Left ventricle myocardium inferior (tissue), 1 donor: Measurements from ENCODE around the gene FNDC11. TPM values are rescaled to one million over a fixed set of nuclear protein-coding genes. Genes with fewer than 3 reads are reported as not detected.

Experiments
- DNase-seq: peaks from one replicate; pipeline ENCODE4 v3.0.0-alpha.2; 2020
- H3K27ac ChIP-seq: fragments of 200-600 bp; replicated peaks from 2 replicates; pipeline ENCODE4 v1.8.0; 2021
- H3K27me3 ChIP-seq: fragments of 200-600 bp; 2 replicates; pipeline ENCODE4 v1.8.0; 2021; ENCODE audit warnings: low read depth
- H3K36me3 ChIP-seq: fragments of 200-600 bp; 2 replicates; pipeline ENCODE4 v1.8.0; 2021
- H3K4me1 ChIP-seq: fragments of 200-600 bp; 2 replicates; pipeline ENCODE4 v1.8.0; 2021
- H3K4me3 ChIP-seq: fragments of 200-600 bp; 2 replicates; pipeline ENCODE4 v1.8.0; 2021; ENCODE audit warnings: mild to moderate bottlenecking, moderate library complexity
- H3K9me3 ChIP-seq: fragments of 200-600 bp; replicated peaks from 2 replicates; pipeline ENCODE4 v1.8.0; 2021
- CTCF ChIP-seq: fragments of 200-600 bp; IDR thresholded peaks from 2 replicates; pipeline ENCODE4 v1.8.0; 2021; ENCODE audit warnings: antibody characterized with exemption, mild to moderate bottlenecking, borderline replicate concordance
- intact Hi-C: fragments of 100-400 bp; cut with micrococcal nuclease; formaldehyde crosslinking; loops from one replicate; pipeline ENCODE4 v1.11.0; 2022
- total RNA-seq: library from RNA; stranded (reverse); fragmentation: NEBNext Ultra II Directional; extraction: Animal tissue kit (Norgen Biotek cat#: 25700); gene quantifications from one replicate; pipeline ENCODE4 v1.2.1, GENCODE V29; 2021
- donor health status: DM: no; HTN: yes; CAD: no; lungs with severe emphysema.

Gene FNDC11
- total RNA-seq, 1 donor from 2014 or later: 0.14 TPM

GRCh38 chr20:63521602-63522001 is 32.4 kb upstream of the FNDC11 start:
- no peak for TF ChIP-seq CTCF
- peak overlapping the region; percentile 91 for H3K4me3 ChIP-seq
- peak overlapping the region; percentile 97 for H3K27ac ChIP-seq
- intact Hi-C loops: no loop called here
- H3K27me3 ChIP-seq: no peaks in the 10 kb centered on the region
- no peak for DNase-seq
- peaks cover 46% of the 10 kb centered on the region for H3K4me1 ChIP-seq
- H3K36me3 ChIP-seq: peaks cover 15% of the 10 kb centered on the region
- no peaks in the 10 kb centered on the region for H3K9me3 ChIP-seq

DNA sequence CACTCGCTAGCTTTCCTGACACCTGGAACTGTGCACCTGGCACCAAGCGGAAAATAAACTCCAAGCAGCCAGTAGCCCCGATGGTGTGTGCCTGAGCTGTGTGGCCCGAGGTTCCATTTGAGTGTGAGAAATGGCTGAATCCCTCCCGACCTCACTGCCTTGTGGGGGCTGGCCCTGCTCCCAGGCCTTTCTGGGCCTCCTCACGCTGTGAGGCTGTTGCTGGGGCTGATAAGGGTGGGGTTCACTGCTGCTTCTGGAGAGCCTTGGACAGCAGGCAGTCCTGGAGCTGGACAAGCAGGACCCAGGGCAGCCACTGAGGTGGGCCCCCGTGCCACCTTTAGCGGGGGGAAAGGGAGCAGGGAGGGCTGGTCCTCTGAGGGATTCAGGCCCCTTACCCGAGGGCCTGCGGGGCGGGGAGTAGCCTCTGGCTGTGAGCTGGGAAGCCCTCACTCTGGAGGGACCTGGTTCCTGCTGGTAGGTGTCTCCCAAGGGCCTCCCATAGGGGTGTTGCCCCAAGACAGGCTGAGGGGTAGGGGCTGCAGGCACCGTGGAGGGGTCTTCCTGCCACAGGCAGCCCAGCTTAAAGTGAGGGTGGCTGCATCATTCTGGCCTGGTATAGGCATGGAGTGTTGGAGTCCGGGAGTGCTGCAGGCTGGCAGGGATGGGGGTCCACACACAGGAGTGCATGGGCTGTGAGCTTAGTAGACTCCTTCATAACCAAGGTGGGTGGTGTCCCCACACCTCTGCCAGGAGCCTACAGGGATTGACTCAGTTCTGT is 31.7 kb upstream of the FNDC11 start:
- peaks cover 46% of the 10 kb centered on the region for H3K4me1 ChIP-seq
- intact Hi-C loops: no loop called here
- H3K9me3 ChIP-seq: no peaks in the 10 kb centered on the region
- peak overlapping the region; percentile 91 for H3K4me3 ChIP-seq
- no peaks in the 10 kb centered on the region for H3K27me3 ChIP-seq
- H3K36me3 ChIP-seq: peaks cover 15% of the 10 kb centered on the region
- H3K27ac ChIP-seq: peak overlapping the region; percentile 36
- TF ChIP-seq CTCF: no peak
- DNase-seq: no peak

GRCh38 chr20:63522981-63523611 is 30.9 kb upstream of the FNDC11 start:
- TF ChIP-seq CTCF: no peak

GRCh38 chr20:63525185-63525584 is 28.8 kb upstream of the FNDC11 start:
- intact Hi-C loops: no loop called here
- H3K4me1 ChIP-seq: peaks cover 31% of the 10 kb centered on the region
- H3K36me3 ChIP-seq: peaks cover 15% of the 10 kb centered on the region
- no peak overlapping the region for H3K27ac ChIP-seq
- no peak for TF ChIP-seq CTCF
- no peaks in the 10 kb centered on the region for H3K9me3 ChIP-seq
- no peak overlapping the region for H3K4me3 ChIP-seq
- H3K27me3 ChIP-seq: no peaks in the 10 kb centered on the region
- no peak for DNase-seq

More at GRCh38 chr20:63522981-63523611, 30.9 kb upstream of the FNDC11 start:
- Histone ChIP-seq H3K27ac (no peak overlapping the region), H3K4me3 (no peak overlapping the region), H3K27me3 (no peaks in the 10 kb centered on the region), H3K36me3 (peaks cover 15% of the 10 kb centered on the region), H3K9me3 (no peaks in the 10 kb centered on the region), H3K4me1 (peaks cover 46% of the 10 kb centered on the region)
- no peak for DNase-seq
- intact Hi-C loops: no loop called here

- Histone ChIP-seq H3K4me3 (no peak overlapping the region), H3K9me3 (no peaks in the 10 kb centered on the region), H3K27ac (no peak overlapping the region), H3K36me3 (peaks cover 15% of the 10 kb centered on the region), H3K27me3 (no peaks in the 10 kb centered on the region), H3K4me1 (peaks cover 25% of the 10 kb centered on the region)
- DNase-seq: no peak
- TF ChIP-seq CTCF: no peak
- intact Hi-C loops: no loop called here
These were observed 28.0 kb upstream of the FNDC11 start for GRCh38 chr20:63525971-63526370.
